Measurements from ENCODE around the gene OPTN.
"Not testable (repeated sequence)": the region's sequence is repeated elsewhere in the genome, so short reads cannot be mapped to it uniquely, and the experiment has no call there.

Gene OPTN

GRCh38 chr10:13099666-13100348 is at the start of gene OPTN:
TSS of gene OPTN (plus strand) at chr10:13100163. CDS start at chr10:13109123, 8,960 bp downstream.
- DNase-seq, result peak; percentile 27

- DNase-seq, result no peak
Measured at GRCh38 chr10:13051126-13051694, 48.8 kb upstream of the OPTN start.

GRCh38 chr10:13053208-13053607 is 46.8 kb upstream of the OPTN start:
- DNase-seq, result not testable (repeated sequence)

- no peak for DNase-seq
Measured at GRCh38 chr10:13053794-13054462, 46.0 kb upstream of the OPTN start.

- no peak for DNase-seq
Measured at GRCh38 chr10:13054844-13055243, 45.1 kb upstream of the OPTN start.

GRCh38 chr10:13056456-13057077 is 43.4 kb upstream of the OPTN start:
- DNase-seq, result no peak

GRCh38 chr10:13062803-13063202 is 37.2 kb upstream of the OPTN start:
- DNase-seq, result no peak

GRCh38 chr10:13066527-13066926 is 33.4 kb upstream of the OPTN start:
- no peak for DNase-seq

- no peak for DNase-seq
Measured at GRCh38 chr10:13067431-13067830, 32.5 kb upstream of the OPTN start.

- DNase-seq, result no peak
Measured at GRCh38 chr10:13068071-13068470, 31.9 kb upstream of the OPTN start.

- no peak for DNase-seq
Measured at GRCh38 chr10:13068484-13068883, 31.5 kb upstream of the OPTN start.

GRCh38 chr10:13072339-13072738 is 27.6 kb upstream of the OPTN start:
- no peak for DNase-seq

- DNase-seq, result peak; percentile 5
Measured at GRCh38 chr10:13074563-13075451, 25.2 kb upstream of the OPTN start.

GRCh38 chr10:13078912-13079775 is 20.8 kb upstream of the OPTN start:
- no peak for DNase-seq

- DNase-seq, result no peak
Measured at GRCh38 chr10:13079776-13080050, 20.2 kb upstream of the OPTN start.

- DNase-seq, result no peak
Measured at GRCh38 chr10:13080643-13081042, 19.3 kb upstream of the OPTN start.

- DNase-seq, result not testable (repeated sequence)
Measured at GRCh38 chr10:13083700-13084099, 16.3 kb upstream of the OPTN start.

GRCh38 chr10:13086056-13086455 is 13.9 kb upstream of the OPTN start:
- no peak for DNase-seq

GRCh38 chr10:13087601-13087985 is 12.4 kb upstream of the OPTN start:
- no peak for DNase-seq

GRCh38 chr10:13087986-13088618 is 11.9 kb upstream of the OPTN start:
- DNase-seq, result no peak

- DNase-seq, result no peak
Measured at GRCh38 chr10:13089345-13089744, 10.6 kb upstream of the OPTN start.

- DNase-seq, result no peak
Measured at GRCh38 chr10:13090289-13090688, 9.7 kb upstream of the OPTN start.

Data from DMS 273 treated with DMSO at 0.1 percent for 48 hours (cell line).